Mammary epithelial cell (primary cell): Measurements from ENCODE around the gene PBLD.

ENCODE experiments used
- CTCF ChIP-seq, 2 donors: IDR thresholded peaks in 1 of 2; conservative IDR thresholded peaks in 1 of 2; 2 replicates each; pipeline ENCODE4 v1.5.1; 2011 to 2012; ENCODE audit warnings: inconsistent platforms in 2 of 2, low read length in 2 of 2, mild to moderate bottlenecking in 2 of 2, control low read depth in 1 of 2, low read depth in 1 of 2; ENCODE audit not compliant: insufficient read depth in 1 of 2; ENCODE audit errors: extremely low read depth in 1 of 2
- EZH2 ChIP-seq: IDR thresholded peaks from 2 replicates; pipeline ENCODE4 v1.6.1; 2012; ENCODE audit warnings: low read length, inconsistent platforms, borderline replicate concordance

DNA sequence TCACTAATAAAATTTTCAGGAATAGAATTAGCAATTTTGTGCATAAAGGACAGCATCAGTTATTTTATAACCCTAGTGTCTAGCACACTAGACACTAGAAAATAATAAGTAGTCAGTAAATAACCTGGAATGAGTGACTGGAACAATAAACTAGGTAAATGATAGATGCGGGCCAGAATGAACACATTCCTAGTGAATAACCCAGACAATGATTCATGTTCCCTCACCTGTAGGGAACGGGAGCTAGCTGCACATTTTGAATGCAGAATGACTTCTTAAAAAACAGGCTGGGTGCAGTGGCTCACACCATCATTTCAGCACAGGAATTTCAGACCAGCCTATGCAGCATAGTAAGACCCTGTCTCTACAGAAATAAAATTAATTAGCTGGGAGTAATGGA lies 97.6 kb downstream of the PBLD start:
- TF ChIP-seq CTCF (conservative IDR thresholded peaks at IDR 0.05 in 1 of 2, IDR thresholded peaks at IDR 0.05 in 1 of 2; ENCODE audit: extremely low read depth in 1 of 2, insufficient read depth in 1 of 2, low read depth in 1 of 2, low read length in 2 of 2) (no peak), EZH2 (no peak)
